GM19035 (cell line): Measurements from ENCODE around the gene ADD3.
A peak's percentile ranks its signal among the peaks of the same experiment; 100 is the strongest.

Source experiments
- ATAC-seq: cut with Tn5 transposase; IDR thresholded peaks from one replicate; pipeline ENCODE4 v1.9.1; 2021; ENCODE audit not compliant: unreplicated experiment

The ADD3 gene

DNA sequence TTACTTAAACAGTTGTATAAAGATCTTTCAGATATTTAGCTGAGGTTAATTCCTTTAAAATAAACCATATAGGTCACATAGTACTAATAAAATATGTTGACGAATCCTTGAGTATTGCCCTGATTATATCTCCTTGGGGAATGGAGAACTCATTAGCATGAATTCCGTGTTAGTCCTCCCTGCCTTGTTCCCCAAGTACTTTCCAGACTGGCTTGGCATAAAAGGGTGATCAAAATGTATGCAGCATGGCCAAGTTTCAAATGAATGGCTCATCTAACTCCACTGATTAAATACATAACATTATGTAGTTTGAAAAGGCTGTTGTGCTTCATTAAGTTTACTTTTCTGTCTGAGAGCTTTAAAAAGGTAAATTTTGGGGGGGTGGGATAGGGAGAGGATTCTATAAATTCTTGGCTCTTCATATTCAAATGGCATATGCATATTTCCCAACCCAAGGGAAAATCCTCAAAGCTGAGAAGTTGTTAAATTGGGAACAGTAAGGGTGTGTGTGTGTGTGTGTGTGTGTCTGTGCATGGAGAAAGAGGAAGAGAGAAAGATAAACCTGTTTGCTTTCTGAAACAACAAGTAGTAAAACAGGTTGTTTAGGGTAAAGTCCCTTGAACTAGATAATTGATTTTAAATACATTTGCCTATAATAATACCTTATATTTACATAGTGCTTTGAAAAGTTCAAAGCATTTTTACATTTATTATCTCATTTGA is 4.8 kb upstream of the ADD3 start:
- no peak for ATAC-seq

DNA sequence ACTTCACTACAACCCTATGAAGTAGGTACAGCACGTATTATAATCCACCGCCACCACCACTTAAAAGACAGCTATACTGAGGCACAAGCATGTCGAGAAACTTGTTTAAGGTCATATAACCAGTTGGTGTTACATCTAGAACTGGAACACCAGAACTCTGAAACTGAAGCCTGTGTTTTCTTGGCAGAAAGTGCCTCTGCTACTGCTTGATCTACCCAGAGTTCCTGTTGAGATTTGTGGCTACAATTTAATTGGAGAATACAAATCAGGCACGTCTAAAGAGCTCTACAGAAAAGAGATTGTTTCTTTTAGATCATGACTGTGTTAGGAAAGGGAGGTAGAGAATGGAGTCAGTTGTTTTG is 4.3 kb upstream of the ADD3 start:
- no peak for ATAC-seq

DNA sequence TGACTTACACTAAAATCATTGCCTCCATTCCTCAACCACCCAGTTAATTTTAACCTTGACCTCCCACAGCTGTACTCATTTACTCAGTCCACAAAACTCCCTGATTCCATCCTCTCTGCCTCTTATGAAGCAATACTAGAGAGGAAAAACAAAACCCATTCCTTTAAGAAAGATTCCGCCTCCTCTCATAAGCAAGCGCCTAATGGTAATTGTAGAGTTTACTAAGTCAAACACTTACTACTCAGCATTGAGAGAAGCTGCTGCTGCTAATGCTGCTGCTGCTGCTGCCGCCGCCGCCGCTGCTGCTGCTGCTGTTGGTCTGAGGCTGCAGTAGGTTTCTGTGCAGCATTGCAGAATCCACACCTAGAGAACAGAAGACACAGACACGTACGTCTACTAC is 2.1 kb upstream of the ADD3 start:
- no peak for ATAC-seq

DNA sequence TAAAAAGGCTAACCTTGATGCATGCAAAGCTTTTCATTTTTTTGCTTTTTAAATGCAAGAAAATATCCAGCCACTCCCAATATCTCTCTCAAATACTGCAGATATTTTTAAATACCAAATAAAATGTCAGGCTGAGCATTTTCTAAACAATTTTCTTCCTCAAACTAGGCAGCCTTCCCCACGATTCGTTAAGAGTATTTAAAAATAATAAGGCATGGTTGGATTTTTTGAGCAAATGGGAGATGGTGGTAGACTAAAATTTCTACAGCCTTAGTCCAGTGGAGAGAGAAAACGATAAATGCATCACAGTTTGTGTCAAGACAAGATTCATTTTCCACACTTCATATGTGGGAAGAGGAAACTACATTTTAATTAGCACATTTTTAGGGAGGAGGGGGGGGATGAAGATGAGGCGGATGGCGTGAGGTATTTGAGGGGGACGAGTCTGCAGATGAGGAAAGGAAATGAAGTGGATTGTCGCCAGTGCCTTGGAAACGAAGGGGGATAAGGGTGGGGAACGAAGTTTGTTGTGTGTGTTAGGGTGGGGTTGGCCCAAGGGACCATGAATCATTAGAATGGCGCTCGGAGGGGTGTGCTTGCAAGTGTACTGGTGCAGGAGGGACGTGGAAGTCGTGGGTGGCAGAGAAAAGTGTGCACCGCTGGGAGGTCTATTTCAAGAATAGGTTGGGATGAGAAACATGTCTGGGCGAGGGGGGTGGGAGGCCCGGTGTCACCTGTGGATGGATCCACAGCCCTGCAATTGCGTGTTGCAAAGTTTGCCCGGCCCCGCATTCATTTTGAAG is 1.2 kb upstream of the ADD3 start:
- ATAC-seq, result no peak

GRCh38 chr10:110007161-110007700 is 553 bp upstream of the ADD3 start:
- ATAC-seq, result peak; percentile 36

GRCh38 chr10:110008518-110009339 is 945 bp downstream of the ADD3 start:
- ATAC-seq, result peak; percentile 21

DNA sequence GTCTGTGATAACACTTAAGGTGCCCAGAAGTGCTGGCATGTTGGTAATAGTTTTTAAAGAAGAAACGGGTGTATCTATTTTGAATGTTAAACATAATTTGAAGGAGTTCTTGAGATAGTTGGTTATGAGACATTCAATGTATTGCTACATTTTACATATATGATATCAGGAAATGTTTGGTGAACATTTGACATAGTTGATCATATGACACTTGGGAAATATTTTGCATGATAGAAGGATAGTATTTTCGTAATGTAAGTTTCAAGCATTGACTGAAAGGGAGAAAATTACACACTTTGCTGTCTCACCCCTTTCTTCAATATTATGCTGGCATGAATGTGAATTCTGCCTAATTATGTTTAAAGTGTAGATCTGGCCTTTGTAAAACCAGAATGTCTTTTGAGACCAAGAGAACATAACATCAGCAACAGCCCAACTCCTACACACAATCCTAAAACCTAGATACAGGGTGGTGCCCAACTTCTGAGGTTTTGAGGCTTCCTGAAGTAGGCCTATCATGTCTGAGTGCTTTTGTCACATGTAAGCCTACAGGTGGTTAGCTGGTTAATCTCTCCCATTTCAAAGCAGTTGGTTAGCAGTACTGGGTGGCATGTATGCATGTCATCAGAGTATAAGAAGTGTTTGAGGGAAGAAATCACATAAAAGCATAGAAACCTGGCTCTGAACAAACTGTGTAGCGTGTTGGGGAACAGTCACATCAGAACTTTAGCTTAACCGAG is 2.1 kb downstream of the ADD3 start:
- no peak for ATAC-seq

- no peak for ATAC-seq
Measured at GRCh38 chr10:110010486-110011378, 2.9 kb downstream of the ADD3 start.

DNA sequence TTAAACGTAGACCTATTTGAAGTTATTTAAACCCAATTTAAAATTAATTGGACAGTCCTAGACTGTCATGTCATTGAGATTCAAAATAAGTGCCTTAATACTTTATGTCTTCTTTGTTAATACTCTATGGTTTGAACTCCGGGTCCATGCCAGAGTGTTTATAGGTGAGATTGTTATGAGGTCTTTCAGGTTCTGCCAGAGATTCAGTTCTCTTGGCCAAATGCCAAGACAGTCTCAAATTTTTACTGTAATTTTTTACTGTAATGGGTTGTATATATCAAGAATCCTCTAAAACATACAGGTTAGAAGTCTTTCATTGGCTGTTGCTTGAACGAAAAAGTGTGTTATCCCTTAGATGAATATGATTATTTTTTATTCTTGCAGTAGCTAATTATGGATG is 3.9 kb downstream of the ADD3 start:
- ATAC-seq, result no peak

- no peak for ATAC-seq
Measured at GRCh38 chr10:110013630-110014293, 6.0 kb downstream of the ADD3 start.

GRCh38 chr10:110016039-110016438 is 8.3 kb downstream of the ADD3 start:
- no peak for ATAC-seq

- ATAC-seq, result no peak
Measured at GRCh38 chr10:110017052-110017451, 9.3 kb downstream of the ADD3 start.

DNA sequence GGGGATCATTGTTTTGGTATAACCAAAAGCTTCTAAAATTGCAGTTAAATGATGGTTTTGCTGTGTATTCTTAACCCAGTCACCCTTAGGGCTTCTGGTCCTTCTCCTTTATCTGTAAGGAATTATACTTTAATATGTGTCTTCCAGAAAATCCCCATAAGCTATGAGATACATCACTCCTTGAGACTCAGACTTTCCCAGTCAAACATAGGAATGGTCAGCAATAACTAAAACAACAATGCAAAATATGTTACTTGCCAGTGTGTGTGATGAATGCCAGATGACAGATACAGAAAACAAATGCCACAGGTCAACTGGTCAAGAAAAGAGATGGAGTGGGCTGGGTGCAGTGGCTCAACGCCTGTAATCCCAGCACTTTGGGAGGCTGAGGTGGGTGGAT is 10.1 kb downstream of the ADD3 start:
- ATAC-seq, result no peak

DNA sequence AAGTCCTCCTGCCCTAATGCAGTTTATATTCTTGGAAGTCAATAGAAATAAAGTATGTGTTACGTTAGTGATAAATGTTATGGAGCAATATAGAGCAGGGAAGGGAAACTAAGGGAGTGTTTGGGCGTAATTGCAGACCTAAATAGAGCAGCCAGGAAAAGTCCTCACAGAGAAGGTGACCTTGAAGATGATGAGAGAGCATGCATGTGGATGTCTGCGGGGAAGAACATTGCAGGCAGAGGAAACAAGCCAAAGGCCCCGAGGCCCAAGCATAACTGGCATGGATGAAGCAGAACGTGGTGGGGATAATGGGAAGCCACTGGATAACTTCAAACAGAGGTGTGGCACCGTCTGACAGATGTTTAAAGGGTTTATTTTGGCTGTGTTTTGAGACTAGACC is 12.5 kb downstream of the ADD3 start:
- ATAC-seq, result no peak

DNA sequence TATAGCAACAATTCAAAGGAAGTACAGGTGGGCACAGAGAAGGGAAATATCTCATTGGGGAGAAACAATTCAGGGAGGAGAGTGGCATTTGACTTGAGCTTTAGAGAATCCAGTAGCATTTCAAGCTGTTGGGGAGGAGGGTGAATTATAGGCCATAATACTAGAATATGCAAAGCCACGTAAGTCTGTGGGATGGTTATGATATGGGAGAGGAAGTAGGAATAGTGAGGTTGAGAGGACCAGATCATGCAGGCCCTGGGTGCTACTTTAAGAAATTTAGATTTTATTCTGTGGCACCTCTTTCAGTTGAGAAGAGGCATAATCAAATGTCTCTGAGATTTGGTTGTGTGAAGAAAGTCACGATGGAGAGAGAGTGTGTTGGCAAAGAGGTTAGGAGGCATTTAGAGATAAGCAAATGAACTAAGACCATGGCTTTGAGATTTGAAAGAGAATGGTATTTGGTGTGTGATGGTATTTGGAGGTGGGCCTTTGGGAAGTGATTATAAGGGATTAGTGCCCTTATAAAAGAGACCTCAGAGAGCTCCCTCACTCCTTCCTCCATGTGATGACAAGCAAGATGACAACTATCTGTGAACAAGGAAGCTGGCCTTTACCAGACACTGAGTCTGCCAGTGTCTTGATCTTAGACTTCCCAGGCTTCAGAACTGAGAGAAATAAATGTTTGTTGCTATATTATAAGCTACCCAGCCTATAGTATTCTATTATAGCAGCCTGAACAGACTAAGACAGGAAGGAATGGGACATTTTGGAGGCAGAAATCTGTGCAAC is 15.1 kb downstream of the ADD3 start:
- ATAC-seq, result no peak

- ATAC-seq, result no peak
Measured at GRCh38 chr10:110023785-110024465, 16.1 kb downstream of the ADD3 start.

GRCh38 chr10:110029450-110029849 is 21.7 kb downstream of the ADD3 start:
- ATAC-seq, result no peak
